A549 (cell line): ENCODE data around the gene SHE.

Experiments used
- BCL3 ChIP-seq: fragments of >200 bp; sonication (Bioruptor Twin); formaldehyde crosslinking; IDR thresholded peaks from 3 replicates; pipeline ENCODE4 v1.6.1; 2016
- CHD2 ChIP-seq: fragments of 150-350 bp; IDR thresholded peaks from 2 replicates; pipeline ENCODE4 v1.6.1; 2014; ENCODE audit warnings: low read length; ENCODE audit not compliant: partially characterized antibody
- CTCF ChIP-seq: fragments of >200 bp; sonication (Bioruptor Twin); formaldehyde crosslinking; IDR thresholded peaks from 3 replicates; pipeline ENCODE4 v1.5.1; 2016
- EP300 ChIP-seq, 2 experiments: fragments of >200 bp; sonication (Bioruptor Twin); formaldehyde crosslinking; IDR thresholded peaks; 2 replicates in 1 of 2; 3 replicates in 1 of 2; pipeline ENCODE4 v1.6.1; 2016 to 2017
- FOSL2 ChIP-seq, 2 experiments: fragments of 450-650 bp in 1 of 2; fragments of >200 bp in 1 of 2; sonication (Bioruptor Twin) in 1 of 2; formaldehyde crosslinking; IDR thresholded peaks; 2 replicates each; pipeline versions ENCODE4 v1.5.0 to v1.6.1; 2016 to 2020; ENCODE audit warnings: mild to moderate bottlenecking in 1 of 2, moderate library complexity in 1 of 2
- HES2 ChIP-seq: fragments of >200 bp; sonication (Bioruptor Twin); formaldehyde crosslinking; IDR thresholded peaks from 2 replicates; pipeline ENCODE4 v1.6.1; 2016
- HMGXB4 ChIP-seq: fragments of 250-450 bp; sonication (Bioruptor Pico); IDR thresholded peaks from 2 replicates; pipeline ENCODE4 v1.5.0; 2021; ENCODE audit warnings: mild to moderate bottlenecking, moderate library complexity, borderline replicate concordance
- MAX ChIP-seq: IDR thresholded peaks from 2 replicates; pipeline ENCODE4 v1.6.1; 2012
- NR3C1 ChIP-seq: fragments of >200 bp; sonication (Bioruptor Twin); formaldehyde crosslinking; IDR thresholded peaks from 3 replicates; pipeline ENCODE4 v1.6.1; 2017
- PHF8 ChIP-seq: fragments of 200-600 bp; sonication (generic); IDR thresholded peaks from 2 replicates; pipeline ENCODE4 v1.6.1; 2016; ENCODE audit warnings: low read depth, mild to moderate bottlenecking, antibody characterized with exemption, moderate library complexity, borderline replicate concordance
- POLR2A ChIP-seq: IDR thresholded peaks from 2 replicates; pipeline ENCODE4 v1.6.1; 2012; ENCODE audit warnings: mild to moderate bottlenecking, low read length
- RAD21 ChIP-seq, 2 experiments: fragments of >200 bp in 1 of 2; sonication (Bioruptor Twin) in 1 of 2; formaldehyde crosslinking in 1 of 2; IDR thresholded peaks in 1 of 2; conservative IDR thresholded peaks in 1 of 2; 2 replicates in 1 of 2; 3 replicates in 1 of 2; pipeline ENCODE4 v1.6.1; 2012 to 2018; ENCODE audit warnings: inconsistent platforms in 1 of 2
- REST ChIP-seq: fragments of 200-600 bp; sonication (generic); IDR thresholded peaks from 2 replicates; pipeline ENCODE4 v1.6.1; 2016; ENCODE audit warnings: antibody characterized with exemption, mild to moderate bottlenecking, moderate library complexity
- SREBF2 ChIP-seq: fragments of 450-650 bp; IDR thresholded peaks from 2 replicates; pipeline ENCODE4 v1.6.1; 2014; ENCODE audit warnings: mild to moderate bottlenecking, moderate library complexity

GRCh38 chr1:154500533-154500932 is 1.7 kb downstream of the SHE start:
- TF ChIP-seq FOSL2 (IDR thresholded peaks at IDR 0.05) = no peak
- no peak for TF ChIP-seq FOSL2 (CRISPR knock-in tag; IDR thresholded peaks at IDR 0.05)
- no peak for TF ChIP-seq EP300 (IDR thresholded peaks at IDR 0.05)
- no peak for TF ChIP-seq HES2
- no peak for TF ChIP-seq CTCF
- TF ChIP-seq POLR2A = no peak
- TF ChIP-seq NR3C1 = no peak
- TF ChIP-seq BCL3 = no peak
- TF ChIP-seq MAX = no peak
- TF ChIP-seq PHF8 = no peak
- TF ChIP-seq SREBF2 = no peak
- no peak for TF ChIP-seq HMGXB4
- no peak for TF ChIP-seq RAD21 (conservative IDR thresholded peaks at IDR 0.05 in 1 of 2, IDR thresholded peaks at IDR 0.05 in 1 of 2)
- no peak for TF ChIP-seq REST
- no peak for TF ChIP-seq CHD2
